ENCODE data around the gene DLGAP1.

The DLGAP1 gene

DNA sequence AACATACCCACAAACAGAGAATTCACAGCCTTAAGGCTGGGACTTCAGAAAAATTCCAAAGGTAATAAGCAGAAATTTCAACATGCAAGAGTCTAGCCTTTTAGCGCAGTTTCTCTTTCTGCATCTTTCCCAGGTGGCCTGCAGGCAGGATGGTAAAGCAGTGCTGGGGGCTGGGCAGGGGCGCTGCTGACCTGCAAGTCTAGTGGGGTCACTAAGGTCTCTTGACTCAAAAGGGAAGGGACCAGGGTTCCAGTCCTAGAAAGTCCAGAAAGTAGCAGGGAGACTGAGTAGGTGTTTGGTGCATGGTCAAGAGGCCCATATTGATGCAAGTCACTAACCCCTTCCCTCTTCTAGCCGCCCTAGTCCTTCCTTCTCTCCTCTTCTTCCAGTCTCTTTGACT, 835.9 kb downstream of the DLGAP1 start:
- TF ChIP-seq TAF1 (IDR thresholded peaks at IDR 0.05; ENCODE audit: low read depth) (no peak), FOXM1 (IDR thresholded peaks at IDR 0.05; ENCODE audit: borderline replicate concordance, low read depth) (no peak), EGR1 (IDR thresholded peaks at IDR 0.05) (no peak), CEBPB (IDR thresholded peaks at IDR 0.05) (no peak), YY1 (IDR thresholded peaks at IDR 0.05; ENCODE audit: low read depth) (no peak), RAD21 (IDR thresholded peaks at IDR 0.05; ENCODE audit: low read depth) (no peak), ZBTB7A (IDR thresholded peaks at IDR 0.05; ENCODE audit: low read depth) (no peak), EP300 (IDR thresholded peaks at IDR 0.05; ENCODE audit: borderline replicate concordance) (no peak), CREB1 (IDR thresholded peaks at IDR 0.05; ENCODE audit: low read depth) (no peak), TEAD4 (IDR thresholded peaks at IDR 0.05) (no peak), NFIC (IDR thresholded peaks at IDR 0.05) (no peak), TCF12 (IDR thresholded peaks at IDR 0.05; ENCODE audit: low read depth) (no peak)
- TF ChIP-seq, protein P1, sequence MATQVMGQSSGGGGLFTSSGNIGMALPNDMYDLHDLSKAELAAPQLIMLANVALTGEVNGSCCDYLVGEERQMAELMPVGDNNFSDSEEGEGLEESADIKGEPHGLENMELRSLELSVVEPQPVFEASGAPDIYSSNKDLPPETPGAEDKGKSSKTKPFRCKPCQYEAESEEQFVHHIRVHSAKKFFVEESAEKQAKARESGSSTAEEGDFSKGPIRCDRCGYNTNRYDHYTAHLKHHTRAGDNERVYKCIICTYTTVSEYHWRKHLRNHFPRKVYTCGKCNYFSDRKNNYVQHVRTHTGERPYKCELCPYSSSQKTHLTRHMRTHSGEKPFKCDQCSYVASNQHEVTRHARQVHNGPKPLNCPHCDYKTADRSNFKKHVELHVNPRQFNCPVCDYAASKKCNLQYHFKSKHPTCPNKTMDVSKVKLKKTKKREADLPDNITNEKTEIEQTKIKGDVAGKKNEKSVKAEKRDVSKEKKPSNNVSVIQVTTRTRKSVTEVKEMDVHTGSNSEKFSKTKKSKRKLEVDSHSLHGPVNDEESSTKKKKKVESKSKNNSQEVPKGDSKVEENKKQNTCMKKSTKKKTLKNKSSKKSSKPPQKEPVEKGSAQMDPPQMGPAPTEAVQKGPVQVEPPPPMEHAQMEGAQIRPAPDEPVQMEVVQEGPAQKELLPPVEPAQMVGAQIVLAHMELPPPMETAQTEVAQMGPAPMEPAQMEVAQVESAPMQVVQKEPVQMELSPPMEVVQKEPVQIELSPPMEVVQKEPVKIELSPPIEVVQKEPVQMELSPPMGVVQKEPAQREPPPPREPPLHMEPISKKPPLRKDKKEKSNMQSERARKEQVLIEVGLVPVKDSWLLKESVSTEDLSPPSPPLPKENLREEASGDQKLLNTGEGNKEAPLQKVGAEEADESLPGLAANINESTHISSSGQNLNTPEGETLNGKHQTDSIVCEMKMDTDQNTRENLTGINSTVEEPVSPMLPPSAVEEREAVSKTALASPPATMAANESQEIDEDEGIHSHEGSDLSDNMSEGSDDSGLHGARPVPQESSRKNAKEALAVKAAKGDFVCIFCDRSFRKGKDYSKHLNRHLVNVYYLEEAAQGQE (IDR thresholded peaks at IDR 0.05; ENCODE audit: low read depth) = no peak
- TF ChIP-seq, protein P2, sequence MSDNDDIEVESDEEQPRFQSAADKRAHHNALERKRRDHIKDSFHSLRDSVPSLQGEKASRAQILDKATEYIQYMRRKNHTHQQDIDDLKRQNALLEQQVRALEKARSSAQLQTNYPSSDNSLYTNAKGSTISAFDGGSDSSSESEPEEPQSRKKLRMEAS (IDR thresholded peaks at IDR 0.05) = no peak
- TF ChIP-seq, protein P3, sequence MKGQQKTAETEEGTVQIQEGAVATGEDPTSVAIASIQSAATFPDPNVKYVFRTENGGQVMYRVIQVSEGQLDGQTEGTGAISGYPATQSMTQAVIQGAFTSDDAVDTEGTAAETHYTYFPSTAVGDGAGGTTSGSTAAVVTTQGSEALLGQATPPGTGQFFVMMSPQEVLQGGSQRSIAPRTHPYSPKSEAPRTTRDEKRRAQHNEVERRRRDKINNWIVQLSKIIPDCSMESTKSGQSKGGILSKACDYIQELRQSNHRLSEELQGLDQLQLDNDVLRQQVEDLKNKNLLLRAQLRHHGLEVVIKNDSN (IDR thresholded peaks at IDR 0.05) = no peak

DNA sequence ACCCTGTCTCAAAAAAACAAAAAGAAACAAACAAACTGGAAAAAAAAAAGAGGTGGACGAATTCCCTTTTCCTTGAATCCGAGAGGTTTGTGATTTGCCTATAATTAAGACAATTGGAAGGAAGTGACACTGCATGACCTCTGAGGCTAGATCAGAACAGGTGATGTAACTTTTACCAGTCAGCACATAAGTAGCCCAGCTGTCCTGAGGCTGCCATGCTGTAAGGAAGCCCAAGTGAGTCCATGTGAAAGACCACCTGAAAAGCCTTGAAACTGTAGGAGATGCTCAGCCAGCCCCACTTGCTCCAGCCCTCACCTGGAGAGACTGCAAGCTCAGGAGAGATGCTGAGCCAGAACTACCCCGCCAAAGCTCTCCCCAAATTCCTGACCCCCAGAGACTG, 838.4 kb downstream of the DLGAP1 start:
- TF ChIP-seq NFIC (IDR thresholded peaks at IDR 0.05) (no peak), TCF12 (IDR thresholded peaks at IDR 0.05; ENCODE audit: low read depth) (no peak), ZBTB7A (IDR thresholded peaks at IDR 0.05; ENCODE audit: low read depth) (no peak), CEBPB (IDR thresholded peaks at IDR 0.05) (no peak), CREB1 (IDR thresholded peaks at IDR 0.05; ENCODE audit: low read depth) (no peak), TEAD4 (IDR thresholded peaks at IDR 0.05) (no peak), EP300 (IDR thresholded peaks at IDR 0.05; ENCODE audit: borderline replicate concordance) (no peak)
- TF ChIP-seq, protein P1 (IDR thresholded peaks at IDR 0.05; ENCODE audit: low read depth) = no peak

DNA sequence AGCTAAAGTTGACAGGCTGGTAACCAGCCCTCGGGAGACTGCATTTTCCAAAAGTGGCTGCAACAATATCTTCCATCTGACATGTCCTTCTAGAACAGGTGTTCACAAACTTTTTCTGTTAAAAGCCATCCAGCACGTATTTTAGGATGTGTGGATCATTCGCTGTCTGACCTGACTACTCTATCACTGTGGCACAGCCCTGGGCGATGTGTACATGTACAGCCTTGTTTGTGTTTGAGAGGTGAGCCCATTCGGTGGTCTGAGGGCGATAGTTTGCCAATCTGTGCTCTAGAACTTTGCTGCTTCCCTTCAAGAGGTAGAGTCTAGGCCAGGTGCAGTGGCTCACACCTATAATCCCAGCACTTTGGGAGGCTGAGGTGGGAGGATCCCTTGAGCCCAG, 839.0 kb downstream of the DLGAP1 start:
- TF ChIP-seq, protein P3 (IDR thresholded peaks at IDR 0.05) = no peak
- TF ChIP-seq RAD21 (IDR thresholded peaks at IDR 0.05; ENCODE audit: low read depth) = no peak

DNA sequence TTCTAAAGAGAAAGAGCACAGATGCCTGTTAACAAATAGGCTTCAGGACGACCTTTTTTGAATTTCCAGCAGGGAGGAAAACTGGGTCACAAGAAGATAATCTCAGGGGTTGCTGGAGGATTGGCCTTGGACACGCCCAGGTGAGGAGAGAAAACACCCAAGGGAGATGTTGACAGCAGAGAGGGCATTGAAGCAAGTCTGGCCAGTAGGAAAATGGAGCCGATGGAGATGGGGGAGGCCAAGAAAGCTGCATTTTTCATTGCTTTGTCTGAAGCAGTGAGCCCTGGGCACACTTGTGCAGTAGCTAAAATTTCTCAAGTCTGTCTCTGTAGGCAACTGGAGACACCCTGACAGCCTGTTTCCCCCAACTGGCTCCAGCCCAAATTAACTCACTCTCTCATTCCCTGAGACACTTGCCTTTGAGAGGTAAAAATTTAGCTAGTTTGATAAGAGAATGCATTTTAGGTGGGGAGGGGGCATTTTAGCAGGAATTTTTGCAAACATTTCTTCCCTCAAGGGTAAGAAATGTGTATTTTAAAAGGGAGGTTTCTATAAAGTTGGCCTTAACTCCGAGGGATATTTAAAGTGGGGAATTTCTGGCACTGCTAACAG, 839.6 kb downstream of the DLGAP1 start:
- TF ChIP-seq, protein P1 (IDR thresholded peaks at IDR 0.05; ENCODE audit: low read depth) = no peak
- TF ChIP-seq NFIC (IDR thresholded peaks at IDR 0.05) (no peak), YY1 (IDR thresholded peaks at IDR 0.05; ENCODE audit: low read depth) (no peak), CEBPB (IDR thresholded peaks at IDR 0.05) (no peak), CREB1 (IDR thresholded peaks at IDR 0.05; ENCODE audit: low read depth) (no peak), EGR1 (IDR thresholded peaks at IDR 0.05) (no peak), TCF12 (IDR thresholded peaks at IDR 0.05; ENCODE audit: low read depth) (no peak), EP300 (IDR thresholded peaks at IDR 0.05; ENCODE audit: borderline replicate concordance) (no peak), TEAD4 (IDR thresholded peaks at IDR 0.05) (no peak), TAF1 (IDR thresholded peaks at IDR 0.05; ENCODE audit: low read depth) (no peak), FOXM1 (IDR thresholded peaks at IDR 0.05; ENCODE audit: borderline replicate concordance, low read depth) (no peak), ZBTB7A (IDR thresholded peaks at IDR 0.05; ENCODE audit: low read depth) (no peak), RAD21 (IDR thresholded peaks at IDR 0.05; ENCODE audit: low read depth) (no peak)
- TF ChIP-seq, protein P2 (IDR thresholded peaks at IDR 0.05) = no peak
- TF ChIP-seq, protein P3 (IDR thresholded peaks at IDR 0.05) = no peak

All from Ishikawa (cell line).